SK-N-SH (cell line): ENCODE measurements around the gene UBA3. TPM values are rescaled to one million over a fixed set of nuclear protein-coding genes. Genes with fewer than 3 reads are reported as not detected.

Source experiments
- CTCF ChIA-PET: fragments of 300-600, 350-600 bp; formaldehyde crosslinking; extraction: SDS; loops from one replicate; lab custom pipeline; 2021; lab: Yijun Ruan, JAX
- POLR2A ChIA-PET: fragments of 350-600 bp; sonication (Branson Sonifier 250); formaldehyde crosslinking; extraction: SDS; loops from one replicate; lab custom pipeline; 2020; ENCODE audit warnings: antibody characterized with exemption, inconsistent platforms; lab: Yijun Ruan, JAX
- DNase-seq: peaks from one replicate; pipeline ENCODE4 v3.0.0; 2012
- H2AFZ ChIP-seq: fragments of 200-600 bp; sonication (generic); 2 replicates; pipeline ENCODE4 v1.8.1; 2016; ENCODE audit warnings: antibody characterized with exemption, mild to moderate bottlenecking, low read depth
- H3F3A ChIP-seq: fragments of 200-600 bp; sonication (generic); replicated peaks from 2 replicates; pipeline ENCODE3; 2016; ENCODE audit warnings: antibody characterized with exemption, mild to moderate bottlenecking; ENCODE audit not compliant: insufficient read depth
- H3K27ac ChIP-seq, 2 experiments: fragments of 200-500 bp in 1 of 2; fragments of 200-600 bp in 1 of 2; sonication (Bioruptor generic) in 1 of 2; sonication (generic), shearing (Covaris generic) in 1 of 2; 2 replicates each; pipeline versions ENCODE4 v1.5.1 to v1.6.1; 2014 to 2016; ENCODE audit warnings: low read depth in 2 of 2, inconsistent platforms in 1 of 2, low read length in 1 of 2, mild to moderate bottlenecking in 1 of 2, mixed read lengths in 1 of 2
- H3K27me3 ChIP-seq: fragments of 200-600 bp; sonication (generic), shearing (Covaris generic); 2 replicates; pipeline ENCODE4 v1.6.1; 2016; ENCODE audit warnings: mixed run types; ENCODE audit not compliant: insufficient read depth
- H3K36me3 ChIP-seq, 2 experiments: fragments of 200-500 bp in 1 of 2; fragments of 200-600 bp in 1 of 2; sonication (Bioruptor generic) in 1 of 2; sonication (generic) in 1 of 2; replicated peaks in 1 of 2; 2 replicates each; pipeline versions ENCODE3 to v1.5.1; 2014 to 2016; ENCODE audit warnings: low read length in 1 of 2, mild to moderate bottlenecking in 1 of 2; ENCODE audit not compliant: insufficient read depth in 2 of 2, control insufficient read depth in 1 of 2
- H3K4me1 ChIP-seq, 2 experiments: fragments of 200-500 bp in 1 of 2; fragments of 200-600 bp in 1 of 2; sonication (Bioruptor generic) in 1 of 2; sonication (generic), shearing (Covaris generic) in 1 of 2; 2 replicates each; pipeline versions ENCODE4 v1.5.1 to v1.6.1; 2014 to 2016; ENCODE audit warnings: low read depth in 1 of 2, low read length in 1 of 2, mixed run types in 1 of 2; ENCODE audit not compliant: insufficient read depth in 2 of 2, control insufficient read depth in 1 of 2
- H3K4me2 ChIP-seq: fragments of 200-600 bp; sonication (generic), shearing (Covaris generic); 2 replicates; pipeline ENCODE4 v1.6.1; 2017; ENCODE audit warnings: mixed run types
- H3K4me3 ChIP-seq, 2 experiments: fragments of 200-500 bp in 1 of 2; fragments of 200-600 bp in 1 of 2; sonication (Bioruptor generic) in 1 of 2; sonication (generic), shearing (Covaris generic) in 1 of 2; 2 replicates each; pipeline versions ENCODE4 v1.5.1 to v1.8.1; 2014 to 2016; ENCODE audit warnings: low read depth in 2 of 2, inconsistent platforms in 1 of 2, low read length in 1 of 2, mild to moderate bottlenecking in 1 of 2, mixed read lengths in 1 of 2, moderate library complexity in 1 of 2
- H3K79me2 ChIP-seq: fragments of 200-600 bp; sonication (generic); 2 replicates; pipeline ENCODE4 v1.8.1; 2017; ENCODE audit warnings: mild to moderate bottlenecking; ENCODE audit not compliant: insufficient read depth
- H3K9ac ChIP-seq: fragments of 200-600 bp; sonication (generic); 2 replicates; pipeline ENCODE4 v1.6.1; 2017; ENCODE audit warnings: mixed run types
- H3K9me2 ChIP-seq: fragments of 200-600 bp; sonication (generic); 2 replicates; pipeline ENCODE4 v1.6.1; 2017; ENCODE audit warnings: mixed run types
- H3K9me3 ChIP-seq: fragments of 200-600 bp; sonication (generic); 2 replicates; pipeline ENCODE4 v1.6.1; 2017; ENCODE audit warnings: mixed run types, mild to moderate bottlenecking, moderate library complexity
- H4K20me1 ChIP-seq: fragments of 200-600 bp; sonication (generic); 2 replicates; pipeline ENCODE4 v1.6.1; 2017; ENCODE audit warnings: mild to moderate bottlenecking, mixed run types; ENCODE audit not compliant: insufficient read depth
- CHD2 ChIP-seq: fragments of 150-350 bp; IDR thresholded peaks from 2 replicates; pipeline ENCODE4 v1.6.1; 2018; ENCODE audit warnings: low read length; ENCODE audit not compliant: partially characterized antibody
- EZH2phosphoT487 ChIP-seq: fragments of 200-600 bp; sonication (generic); IDR thresholded peaks from 2 replicates; pipeline ENCODE4 v1.6.1; 2017; ENCODE audit warnings: low read depth, mixed run types, mild to moderate bottlenecking, antibody characterized with exemption, moderate library complexity, borderline replicate concordance
- FOSL2 ChIP-seq: IDR thresholded peaks from 2 replicates; pipeline ENCODE4 v1.4.0; 2012; ENCODE audit warnings: low read depth, mild to moderate bottlenecking, moderate library complexity, borderline replicate concordance
- FOXJ3 ChIP-seq: sonication (generic); formaldehyde crosslinking; IDR thresholded peaks from 2 replicates; pipeline ENCODE4 v1.5.1; 2020; ENCODE audit warnings: mild to moderate bottlenecking, missing genetic modification reagents
- GATA2 ChIP-seq: sonication (generic); formaldehyde crosslinking; IDR thresholded peaks from 2 replicates; pipeline ENCODE4 v1.5.0; 2020; ENCODE audit warnings: mild to moderate bottlenecking, missing genetic modification reagents
- IRF3 ChIP-seq: fragments of 150-350 bp; IDR thresholded peaks from 2 replicates; pipeline ENCODE4 v1.6.1; 2016; ENCODE audit warnings: mild to moderate bottlenecking, low read depth, low read length
- JUND ChIP-seq: IDR thresholded peaks from 2 replicates; pipeline ENCODE4 v1.4.0; 2012
- MEF2A ChIP-seq: IDR thresholded peaks from 2 replicates; pipeline ENCODE4 v1.4.0; 2012; ENCODE audit warnings: low read depth, borderline replicate concordance
- NFIC ChIP-seq: IDR thresholded peaks from 2 replicates; pipeline ENCODE4 v1.4.0; 2012; ENCODE audit warnings: borderline replicate concordance
- POLR2AphosphoS5 ChIP-seq: IDR thresholded peaks from 2 replicates; pipeline ENCODE4 v1.6.1; 2012; ENCODE audit warnings: low read depth, low read length
- RAD21 ChIP-seq: IDR thresholded peaks from 2 replicates; pipeline ENCODE4 v1.6.1; 2012; ENCODE audit warnings: mild to moderate bottlenecking, low read length
- RCOR1 ChIP-seq: fragments of 150-350 bp; IDR thresholded peaks from 2 replicates; pipeline ENCODE4 v1.6.1; 2017; ENCODE audit warnings: antibody characterized with exemption, low read length
- RFX5 ChIP-seq: IDR thresholded peaks from 2 replicates; pipeline ENCODE4 v1.6.1; 2012; ENCODE audit warnings: mild to moderate bottlenecking, improper control_type of control experiment, low read length
- SIN3A ChIP-seq: IDR thresholded peaks from 2 replicates; pipeline ENCODE4 v1.6.1; 2012; ENCODE audit warnings: low read depth, mild to moderate bottlenecking, low read length, moderate library complexity, borderline replicate concordance
- SMC3 ChIP-seq: IDR thresholded peaks from 2 replicates; pipeline ENCODE4 v1.6.1; 2012; ENCODE audit warnings: low read depth, low read length, improper control_type of control experiment
- TAF1 ChIP-seq: IDR thresholded peaks from 2 replicates; pipeline ENCODE4 v1.6.1; 2012; ENCODE audit warnings: low read depth, mild to moderate bottlenecking, low read length, moderate library complexity, borderline replicate concordance
- USF2 ChIP-seq: fragments of 150-350 bp; IDR thresholded peaks from 2 replicates; pipeline ENCODE4 v1.6.1; 2017; ENCODE audit warnings: antibody characterized with exemption, low read length, low read depth, borderline replicate concordance
- ZBTB33 ChIP-seq: IDR thresholded peaks from 2 replicates; pipeline ENCODE4 v1.4.0; 2012; ENCODE audit warnings: low read depth, borderline replicate concordance
- WGBS: methylation state at CpG from one replicate; pipeline ENCODE4 v1.1.6; 2017; ENCODE audit warnings: low lambda C conversion rate; 5-methylcytosine and 5-hydroxymethylcytosine counted together
- polyA plus RNA-seq, 3 experiments: library from polyadenylated mRNA; depleted of rRNA; stranded (reverse); fragments of >200 nt; gene quantifications; 2 replicates each; pipeline ENCODE4 v1.2.3, GENCODE V29; 2012
- TF ChIP-seq, protein P1 (sequence below): IDR thresholded peaks from 2 replicates; pipeline ENCODE4 v1.4.0; 2012; ENCODE audit warnings: low read depth

The UBA3 gene
- polyA plus RNA-seq, 1 of the 3 experiments (the other 2 are of a cell fraction): 43.0 TPM

- TF ChIP-seq CHD2: no peak
- TF ChIP-seq JUND: no peak
- TF ChIP-seq RCOR1: no peak
- no peak for TF ChIP-seq RAD21
- TF ChIP-seq, protein P1, sequence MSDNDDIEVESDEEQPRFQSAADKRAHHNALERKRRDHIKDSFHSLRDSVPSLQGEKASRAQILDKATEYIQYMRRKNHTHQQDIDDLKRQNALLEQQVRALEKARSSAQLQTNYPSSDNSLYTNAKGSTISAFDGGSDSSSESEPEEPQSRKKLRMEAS: no peak
- TF ChIP-seq POLR2AphosphoS5: no peak
- no peak for TF ChIP-seq USF2
- TF ChIP-seq FOSL2: no peak
- TF ChIP-seq TAF1: no peak
- TF ChIP-seq GATA2 (CRISPR knock-in tag): no peak
- TF ChIP-seq IRF3: no peak
- TF ChIP-seq SIN3A: no peak
- TF ChIP-seq FOXJ3: no peak
- no peak for TF ChIP-seq NFIC
- TF ChIP-seq SMC3: no peak
- TF ChIP-seq EZH2phosphoT487: no peak
- Histone ChIP-seq H3K9me2 (no peaks in the 10 kb centered on the region), H3K4me1 (no peaks in the 10 kb centered on the region), H3K4me3 (no peak overlapping the region), H3K27ac (no peak overlapping the region), H3F3A (no peaks in the 10 kb centered on the region), H3K4me2 (no peak overlapping the region), H4K20me1 (no peaks in the 10 kb centered on the region), H3K36me3 (no peaks in the 10 kb centered on the region), H3K79me2 (no peaks in the 10 kb centered on the region), H3K9me3 (no peaks in the 10 kb centered on the region), H2AFZ (peak overlapping the region; percentile 14; the same call in 1 of the 2 replicates), H3K27me3 (no peaks in the 10 kb centered on the region), H3K9ac (no peak overlapping the region)
- WGBS: 70% methylated on average over 6 of the region's 6 CpGs
- no peak for DNase-seq
- POLR2A ChIA-PET: no interaction called here
- CTCF ChIA-PET: interaction anchor here (0.6 to 6.7 kb wide), 42 partner anchors 9 to 864 kb away, joined by 3 to 58 read pairs (median 5); partner anchors contain the start of gene ARL6IP5
These were observed 41.3 kb upstream of the UBA3 start for GRCh38 chr3:69121513-69121912.

GRCh38 chr3:69120879-69121464, 40.8 kb upstream of the UBA3 start:
- Histone ChIP-seq H3K9me2 (no peaks in the 10 kb centered on the region), H3K27me3 (no peaks in the 10 kb centered on the region), H3K79me2 (no peaks in the 10 kb centered on the region), H3F3A (no peaks in the 10 kb centered on the region), H3K9me3 (no peaks in the 10 kb centered on the region), H3K27ac (no peak overlapping the region), H4K20me1 (no peaks in the 10 kb centered on the region), H3K4me2 (no peak overlapping the region), H3K4me3 (no peak overlapping the region; a peak in 1 of 4 replicates), H3K9ac (no peak overlapping the region), H2AFZ (peak overlapping the region; percentile 14; the same call in 1 of the 2 replicates), H3K4me1 (no peaks in the 10 kb centered on the region), H3K36me3 (no peaks in the 10 kb centered on the region)
- DNase-seq: peak; percentile 37
- 0% methylated on average over 1 of the region's 1 CpG for WGBS
- ChIA-PET CTCF (interaction anchor here (0.6 to 6.7 kb wide), 46 partner anchors 10 to 865 kb away, joined by 3 to 58 read pairs (median 4); partner anchors contain the start of genes ARL6IP5 and TMF1), POLR2A (no interaction called here)
- no peak for TF ChIP-seq USF2
- TF ChIP-seq JUND: no peak
- TF ChIP-seq CHD2: no peak
- TF ChIP-seq ZBTB33: no peak
- TF ChIP-seq RCOR1: no peak
- no peak for TF ChIP-seq MEF2A
- no peak for TF ChIP-seq RFX5
- peak; percentile 78 for TF ChIP-seq SMC3
- TF ChIP-seq IRF3: no peak
- TF ChIP-seq GATA2 (CRISPR knock-in tag): no peak
- TF ChIP-seq EZH2phosphoT487: no peak
